Upper lobe of right lung (tissue), 1 donor: ENCODE measurements around the gene PDHB. TPM values are rescaled to one million over a fixed set of nuclear protein-coding genes. Genes with fewer than 3 reads are reported as not detected.

ENCODE experiments used
- ATAC-seq: fragments of 200-7000 bp; cut with Tn5 transposase; one replicate; pipeline ENCODE4 v1.9.1; 2020; ENCODE audit warnings: mild to moderate bottlenecking, moderate library complexity
- DNase-seq: peaks from one replicate; pipeline ENCODE4 v3.0.0-alpha.2; 2020
- H3K27ac ChIP-seq: fragments of 200-600 bp; one replicate; pipeline ENCODE4 v1.8.0; 2022
- H3K27me3 ChIP-seq: fragments of 200-600 bp; one replicate; pipeline ENCODE4 v1.8.0; 2022; ENCODE audit warnings: mild to moderate bottlenecking
- H3K36me3 ChIP-seq: fragments of 200-600 bp; one replicate; pipeline ENCODE4 v1.8.0; 2022
- H3K4me1 ChIP-seq: fragments of 200-600 bp; one replicate; pipeline ENCODE4 v1.8.0; 2022
- H3K4me3 ChIP-seq: fragments of 200-600 bp; one replicate; pipeline ENCODE4 v1.8.0; 2022; ENCODE audit warnings: mild to moderate bottlenecking
- H3K9me3 ChIP-seq: fragments of 200-600 bp; one replicate; pipeline ENCODE4 v1.8.0; 2022
- intact Hi-C: fragments of 100-400 bp; cut with DNase I; formaldehyde crosslinking; loops from one replicate; pipeline ENCODE4 v1.11.0; 2022
- total RNA-seq: library from RNA; stranded (reverse); fragmentation: NEBNext Ultra II Directional; extraction: Animal tissue kit (Norgen Biotek cat#: 25700); gene quantifications from one replicate; pipeline ENCODE4 v1.2.1, GENCODE V29; 2021
- TF ChIP-seq, protein P1 (sequence below): fragments of 200-600 bp; IDR thresholded peaks from one replicate; pipeline ENCODE4 v1.8.0; 2022; ENCODE audit warnings: antibody characterized with exemption
- donor health status: DM: no; HTN: yes; CAD: no; lungs with severe emphysema.

Gene PDHB
- total RNA-seq, 1 donor from 2014 or later, result 49.6 TPM

GRCh38 chr3:58394339-58394738, 39.3 kb downstream of the PDHB start:
- Histone ChIP-seq H3K4me3 (no peak overlapping the region), H3K4me1 (peaks cover 10% of the 10 kb centered on the region), H3K27ac (no peak overlapping the region), H3K36me3 (peaks cover 44% of the 10 kb centered on the region), H3K9me3 (no peaks in the 10 kb centered on the region), H3K27me3 (no peaks in the 10 kb centered on the region)
- TF ChIP-seq, protein P1, sequence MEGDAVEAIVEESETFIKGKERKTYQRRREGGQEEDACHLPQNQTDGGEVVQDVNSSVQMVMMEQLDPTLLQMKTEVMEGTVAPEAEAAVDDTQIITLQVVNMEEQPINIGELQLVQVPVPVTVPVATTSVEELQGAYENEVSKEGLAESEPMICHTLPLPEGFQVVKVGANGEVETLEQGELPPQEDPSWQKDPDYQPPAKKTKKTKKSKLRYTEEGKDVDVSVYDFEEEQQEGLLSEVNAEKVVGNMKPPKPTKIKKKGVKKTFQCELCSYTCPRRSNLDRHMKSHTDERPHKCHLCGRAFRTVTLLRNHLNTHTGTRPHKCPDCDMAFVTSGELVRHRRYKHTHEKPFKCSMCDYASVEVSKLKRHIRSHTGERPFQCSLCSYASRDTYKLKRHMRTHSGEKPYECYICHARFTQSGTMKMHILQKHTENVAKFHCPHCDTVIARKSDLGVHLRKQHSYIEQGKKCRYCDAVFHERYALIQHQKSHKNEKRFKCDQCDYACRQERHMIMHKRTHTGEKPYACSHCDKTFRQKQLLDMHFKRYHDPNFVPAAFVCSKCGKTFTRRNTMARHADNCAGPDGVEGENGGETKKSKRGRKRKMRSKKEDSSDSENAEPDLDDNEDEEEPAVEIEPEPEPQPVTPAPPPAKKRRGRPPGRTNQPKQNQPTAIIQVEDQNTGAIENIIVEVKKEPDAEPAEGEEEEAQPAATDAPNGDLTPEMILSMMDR, result no peak
- DNase-seq, result no peak
- intact Hi-C loops, result no loop called here
- ATAC-seq, result no peak

DNA sequence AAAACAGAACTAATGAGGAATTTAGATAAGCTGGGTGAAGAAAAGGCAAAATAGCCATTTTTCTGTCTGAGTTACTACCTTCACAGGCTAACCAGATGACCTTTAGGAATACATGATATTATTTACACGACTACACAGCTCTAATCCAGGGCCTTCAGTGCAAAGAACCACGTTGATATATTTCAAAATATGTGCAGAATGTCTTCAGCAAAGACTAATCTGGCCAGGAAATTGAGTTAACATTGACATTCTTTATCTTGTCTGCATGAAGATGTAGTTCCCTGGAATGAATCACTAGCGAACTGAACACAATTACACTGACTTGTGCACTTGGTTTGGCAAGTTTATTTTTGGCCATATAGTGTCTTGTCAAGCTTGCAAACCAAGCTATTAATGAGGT, 41.5 kb downstream of the PDHB start:
- TF ChIP-seq, protein P1, result no peak
- H3K4me1 ChIP-seq, result peaks cover 26% of the 10 kb centered on the region
- no peaks in the 10 kb centered on the region for H3K27me3 ChIP-seq
- ATAC-seq (no peak), DNase-seq (no peak)
- peaks cover 25% of the 10 kb centered on the region for H3K36me3 ChIP-seq
- intact Hi-C loops, result no loop called here
- H3K9me3 ChIP-seq, result no peaks in the 10 kb centered on the region
- no peak overlapping the region for H3K27ac ChIP-seq
- H3K4me3 ChIP-seq, result no peak overlapping the region

- H3K4me3 ChIP-seq, result no peak overlapping the region
- intact Hi-C loops, result no loop called here
- TF ChIP-seq, protein P1, result no peak
- DNase-seq (no peak), ATAC-seq (no peak)
- H3K27ac ChIP-seq, result no peak overlapping the region
- peaks cover 35% of the 10 kb centered on the region for H3K4me1 ChIP-seq
- H3K9me3 ChIP-seq, result no peaks in the 10 kb centered on the region
- H3K36me3 ChIP-seq, result peaks cover 16% of the 10 kb centered on the region
- no peaks in the 10 kb centered on the region for H3K27me3 ChIP-seq
Measured at GRCh38 chr3:58391156-58391865, 42.3 kb downstream of the PDHB start.

- Histone ChIP-seq H3K27me3 (no peaks in the 10 kb centered on the region), H3K36me3 (no peaks in the 10 kb centered on the region), H3K4me3 (no peak overlapping the region), H3K4me1 (peaks cover 36% of the 10 kb centered on the region), H3K27ac (peak overlapping the region; percentile 7), H3K9me3 (no peaks in the 10 kb centered on the region)
- no peak for DNase-seq
- intact Hi-C loops, result no loop called here
- TF ChIP-seq, protein P1, result no peak
- peak; percentile 36 for ATAC-seq
Measured at GRCh38 chr3:58388550-58389091, 45.0 kb downstream of the PDHB start.

- ATAC-seq (peak; percentile 29), DNase-seq (no peak)
- Histone ChIP-seq H3K27me3 (no peaks in the 10 kb centered on the region), H3K27ac (peak overlapping the region; percentile 58), H3K4me1 (peaks cover 36% of the 10 kb centered on the region), H3K36me3 (peaks cover 2% of the 10 kb centered on the region), H3K4me3 (no peak overlapping the region), H3K9me3 (no peaks in the 10 kb centered on the region)
- TF ChIP-seq, protein P1, result no peak
- intact Hi-C loops, result no loop called here
Measured at GRCh38 chr3:58387650-58388546, 45.7 kb downstream of the PDHB start.
